HL-60 (cell line): Measurements from ENCODE around the gene ROPN1L.

ENCODE experiments used
- DNase-seq, 2 experiments: peaks; one replicate each; pipeline ENCODE4 v3.0.0-alpha.2; 2010 to 2020; ENCODE audit warnings: low read depth in 1 of 2, low spot score in 1 of 2
- H3K27ac ChIP-seq: fragments of 250-450 bp; sonication (Bioruptor Pico); replicated peaks from 2 replicates; pipeline ENCODE4 v1.5.1; 2020; ENCODE audit warnings: mild to moderate bottlenecking, moderate library complexity
- H3K27me3 ChIP-seq: fragments of 250-450 bp; sonication (Bioruptor Pico); 2 replicates; pipeline ENCODE4 v1.5.1; 2021; ENCODE audit warnings: mild to moderate bottlenecking, moderate library complexity; ENCODE audit not compliant: insufficient read depth, poor library complexity, severe bottlenecking
- H3K4me3 ChIP-seq: replicated peaks from 2 replicates; pipeline ENCODE4 v1.5.1; 2011; ENCODE audit warnings: mild to moderate bottlenecking, control low read depth, low read length; ENCODE audit not compliant: insufficient read depth
- CTCF ChIP-seq: IDR thresholded peaks from one replicate; pipeline ENCODE4 v1.5.1; 2011; ENCODE audit warnings: low read length, control low read depth, inconsistent platforms; ENCODE audit not compliant: insufficient read depth
- GABPA ChIP-seq: IDR thresholded peaks from 2 replicates; pipeline ENCODE4 v1.6.1; 2012; ENCODE audit warnings: low read depth
- POLR2AphosphoS5 ChIP-seq: IDR thresholded peaks from 2 replicates; pipeline ENCODE4 v1.6.1; 2012; ENCODE audit warnings: low read depth
- REST ChIP-seq: IDR thresholded peaks from 2 replicates; pipeline ENCODE4 v1.6.1; 2012; ENCODE audit warnings: low read depth; ENCODE audit not compliant: insufficient replicate concordance
- SPI1 ChIP-seq: IDR thresholded peaks from 2 replicates; pipeline ENCODE4 v1.6.1; 2012; ENCODE audit warnings: low read depth, mild to moderate bottlenecking, borderline replicate concordance

ROPN1L gene

GRCh38 chr5:10477943-10478342 is 36.3 kb downstream of the ROPN1L start:
- H3K4me3 ChIP-seq, result no peak overlapping the region
- no peak for DNase-seq
- no peak overlapping the region for H3K27ac ChIP-seq
- TF ChIP-seq GABPA (no peak), SPI1 (no peak), POLR2AphosphoS5 (no peak), REST (no peak), CTCF (no peak)
- H3K27me3 ChIP-seq, result no peaks in the 10 kb centered on the region

- DNase-seq, result no peak
- H3K4me3 ChIP-seq, result no peak overlapping the region
- no peak overlapping the region for H3K27ac ChIP-seq
- TF ChIP-seq POLR2AphosphoS5, result no peak
- TF ChIP-seq SPI1, result no peak
- no peak for TF ChIP-seq GABPA
- no peak for TF ChIP-seq REST
- no peak for TF ChIP-seq CTCF
- H3K27me3 ChIP-seq, result no peaks in the 10 kb centered on the region
These were observed 36.8 kb downstream of the ROPN1L start for GRCh38 chr5:10478436-10478835.

- TF ChIP-seq GABPA (no peak), SPI1 (no peak), REST (no peak), CTCF (no peak), POLR2AphosphoS5 (no peak)
- DNase-seq, result no peak
- no peak overlapping the region for H3K4me3 ChIP-seq
- no peak overlapping the region for H3K27ac ChIP-seq
- H3K27me3 ChIP-seq, result no peaks in the 10 kb centered on the region
These were observed 37.6 kb downstream of the ROPN1L start for GRCh38 chr5:10479154-10479721.
